A549 (cell line): Measurements from ENCODE around the gene NSD2. TPM values are rescaled to one million over a fixed set of nuclear protein-coding genes. Genes with fewer than 3 reads are reported as not detected.

Experiments used
- ATAC-seq, 2 experiments: fragments of 200-7000 bp in 1 of 2; fragments of >200 bp in 1 of 2; cut with Nextera tagmentation in 1 of 2; cut with Tn5 transposase in 1 of 2; 3 replicates each; pipeline versions ENCODE4 v1.8.0 to v1.9.1; 2018 to 2020; ENCODE audit warnings: mild to moderate bottlenecking in 1 of 2, moderate library complexity in 1 of 2
- CTCF ChIA-PET: fragments of 300-600 bp; sonication (Branson Sonifier 250); formaldehyde crosslinking; extraction: SDS; loops from one replicate; lab custom pipeline; 2021; ENCODE audit warnings: antibody characterized with exemption, inconsistent platforms; lab: Yijun Ruan, JAX
- POLR2A ChIA-PET: fragments of 350-600 bp; formaldehyde crosslinking; extraction: SDS; loops from one replicate; lab custom pipeline; 2021; ENCODE audit warnings: antibody characterized with exemption, inconsistent platforms; lab: Yijun Ruan, JAX
- DNase-seq, 2 experiments: peaks; one replicate each; pipeline versions ENCODE4 v3.0.0 to v3.0.0-alpha.2; 2011 to 2016; ENCODE audit warnings: low read depth in 1 of 2, low spot score in 1 of 2
- FAIRE-seq: peaks from 2 replicates; lab custom pipeline; 2011; peaks lifted over from hg19 to GRCh38; lab: Jason Lieb, UNC
- H3K27ac ChIP-seq, 2 experiments: fragments of >200 bp; sonication (Bioruptor Twin); formaldehyde crosslinking; 3 replicates each; pipeline ENCODE4 v1.5.1; 2016 to 2017
- H3K4me1 ChIP-seq: fragments of >200 bp; sonication (Bioruptor Twin); formaldehyde crosslinking; 3 replicates; pipeline ENCODE4 v1.6.1; 2016
- H3K4me2 ChIP-seq: fragments of >200 bp; sonication (Bioruptor Twin); formaldehyde crosslinking; 3 replicates; pipeline ENCODE4 v1.6.1; 2016
- H3K4me3 ChIP-seq: fragments of >200 bp; sonication (Bioruptor Twin); formaldehyde crosslinking; 3 replicates; pipeline ENCODE4 v1.5.1; 2016
- H3K9me3 ChIP-seq: fragments of >200 bp; sonication (Bioruptor Twin); formaldehyde crosslinking; 3 replicates; pipeline ENCODE4 v1.6.1; 2016
- BHLHE40 ChIP-seq: IDR thresholded peaks from 2 replicates; pipeline ENCODE4 v1.6.1; 2012; ENCODE audit warnings: low read depth, low read length, inconsistent platforms
- CBX2 ChIP-seq: fragments of 200-600 bp; sonication (generic); IDR thresholded peaks from 2 replicates; pipeline ENCODE4 v1.6.1; 2016; ENCODE audit warnings: low read depth, mild to moderate bottlenecking, borderline replicate concordance
- CBX8 ChIP-seq: fragments of 200-600 bp; sonication (generic); IDR thresholded peaks from 2 replicates; pipeline ENCODE4 v1.6.1; 2016
- CHD2 ChIP-seq: fragments of 150-350 bp; IDR thresholded peaks from 2 replicates; pipeline ENCODE4 v1.6.1; 2014; ENCODE audit warnings: low read length; ENCODE audit not compliant: partially characterized antibody
- ESRRA ChIP-seq: fragments of 150-350 bp; IDR thresholded peaks from 2 replicates; pipeline ENCODE4 v1.6.1; 2014; ENCODE audit warnings: mild to moderate bottlenecking, low read length, borderline replicate concordance
- FOXS1 ChIP-seq: fragments of 250-450 bp; sonication (Bioruptor Pico); IDR thresholded peaks from 2 replicates; pipeline ENCODE4 v1.5.0; 2020; ENCODE audit warnings: mild to moderate bottlenecking, moderate library complexity
- GATA3 ChIP-seq: IDR thresholded peaks from 2 replicates; pipeline ENCODE4 v1.6.1; 2012; ENCODE audit warnings: borderline replicate concordance
- HES2 ChIP-seq: fragments of >200 bp; sonication (Bioruptor Twin); formaldehyde crosslinking; IDR thresholded peaks from 2 replicates; pipeline ENCODE4 v1.6.1; 2016
- HEYL ChIP-seq: fragments of 250-450 bp; sonication (Bioruptor Pico); IDR thresholded peaks from 2 replicates; pipeline ENCODE4 v1.8.0; 2021; ENCODE audit warnings: mild to moderate bottlenecking, moderate library complexity
- HOXB13 ChIP-seq: fragments of 250-450 bp; sonication (Bioruptor Pico); IDR thresholded peaks from 2 replicates; pipeline ENCODE4 v1.5.0; 2020; ENCODE audit warnings: low read depth, mild to moderate bottlenecking, moderate library complexity
- HOXB5 ChIP-seq: fragments of 250-450 bp; sonication (Bioruptor Pico); IDR thresholded peaks from 2 replicates; pipeline ENCODE4 v1.5.0; 2020; ENCODE audit warnings: mild to moderate bottlenecking, moderate library complexity
- JUN ChIP-seq, 2 experiments: fragments of >200 bp; sonication (Bioruptor Twin); formaldehyde crosslinking; IDR thresholded peaks; 2 replicates in 1 of 2; 3 replicates in 1 of 2; pipeline ENCODE4 v1.6.1; 2016 to 2017
- KDM5A ChIP-seq: fragments of 200-600 bp; sonication (generic); IDR thresholded peaks from 2 replicates; pipeline ENCODE4 v1.6.1; 2016; ENCODE audit warnings: antibody characterized with exemption, mild to moderate bottlenecking
- MAFK ChIP-seq: fragments of 450-650 bp; IDR thresholded peaks from 2 replicates; pipeline ENCODE4 v1.6.1; 2014; ENCODE audit not compliant: partially characterized antibody
- MAZ ChIP-seq: fragments of 150-350 bp; IDR thresholded peaks from 2 replicates; pipeline ENCODE4 v1.6.1; 2014; ENCODE audit warnings: antibody characterized with exemption, low read depth, low read length, borderline replicate concordance
- NFE2L2 ChIP-seq: fragments of 150-350 bp; conservative IDR thresholded peaks from 2 replicates; pipeline ENCODE4 v1.6.1; 2014; ENCODE audit warnings: low read length
- NPAS2 ChIP-seq: fragments of 250-450 bp; sonication (Bioruptor Pico); IDR thresholded peaks from 2 replicates; pipeline ENCODE4 v1.8.0; 2022; ENCODE audit warnings: mild to moderate bottlenecking, moderate library complexity, borderline replicate concordance
- NR3C1 ChIP-seq: fragments of >200 bp; sonication (Bioruptor Twin); formaldehyde crosslinking; IDR thresholded peaks from 3 replicates; pipeline ENCODE4 v1.6.1; 2017
- POLR2AphosphoS2 ChIP-seq: conservative IDR thresholded peaks from 2 replicates; pipeline ENCODE4 v1.6.1; 2012; ENCODE audit warnings: low read length, improper control_type of control experiment, inconsistent platforms
- RAD21 ChIP-seq, 2 experiments: fragments of >200 bp in 1 of 2; sonication (Bioruptor Twin) in 1 of 2; formaldehyde crosslinking in 1 of 2; IDR thresholded peaks in 1 of 2; conservative IDR thresholded peaks in 1 of 2; 2 replicates in 1 of 2; 3 replicates in 1 of 2; pipeline ENCODE4 v1.6.1; 2012 to 2018; ENCODE audit warnings: inconsistent platforms in 1 of 2
- RCOR1 ChIP-seq: fragments of 150-350 bp; IDR thresholded peaks from 2 replicates; pipeline ENCODE4 v1.6.1; 2014; ENCODE audit warnings: antibody characterized with exemption, low read length, low read depth
- RFX5 ChIP-seq: fragments of 450-650 bp; IDR thresholded peaks from 2 replicates; pipeline ENCODE4 v1.7.1; 2014; ENCODE audit warnings: antibody characterized with exemption, mild to moderate bottlenecking, moderate library complexity
- SMC3 ChIP-seq: fragments of >200 bp; sonication (Bioruptor Twin); formaldehyde crosslinking; IDR thresholded peaks from 3 replicates; pipeline ENCODE4 v1.6.1; 2018; ENCODE audit warnings: inconsistent platforms
- WGBS: methylation state at CpG from one replicate; pipeline ENCODE4 v1.1.6; 2017; ENCODE audit errors: missing lambda C conversion rate; 5-methylcytosine and 5-hydroxymethylcytosine counted together
- polyA plus RNA-seq, 4 experiments: library from polyadenylated mRNA; depleted of rRNA in 3 of 4; stranded (reverse); fragments of >200 nt; fragmentation: RNase III in 1 of 4; extraction: RNeasy Plus Mini Kit Qiagen cat#74134 plus additional on column Dnase treatment in 1 of 4; gene quantifications; 2 replicates in 3 of 4; 3 replicates in 1 of 4; pipeline ENCODE4 v1.2.3, GENCODE V29; 2011 to 2017
- TF ChIP-seq, protein P1 (sequence below): IDR thresholded peaks from 2 replicates; pipeline ENCODE4 v1.6.1; 2012
- TF ChIP-seq, protein P2 (sequence below): fragments of 150-350 bp; IDR thresholded peaks from 2 replicates; pipeline ENCODE4 v1.6.1; 2014; ENCODE audit warnings: low read depth, mild to moderate bottlenecking, low read length
- TF ChIP-seq, protein P3 (sequence below): IDR thresholded peaks from 2 replicates; pipeline ENCODE4 v1.6.1; 2012

NSD2 gene
- polyA plus RNA-seq, 2 of the 4 experiments (the other 2 are of a cell fraction): 43.8 to 49.3 TPM

GRCh38 chr4:1932736-1933135, 61.5 kb downstream of the NSD2 start:
- H3K4me1 ChIP-seq: 0 out of 3 replicates have a peak, but pooled peaks cover 8% of the 10 kb centered on the region
- H3K4me2 ChIP-seq: no peak overlapping the region
- POLR2A ChIA-PET: no interaction called here
- ATAC-seq (peak in 1 of 2 experiments; percentile 23; a peak in 1 of 6 replicates), FAIRE-seq (no peak), DNase-seq (no peak)
- H3K9me3 ChIP-seq: no peaks in the 10 kb centered on the region
- no peak overlapping the region for H3K4me3 ChIP-seq
- no peak for TF ChIP-seq NR3C1
- TF ChIP-seq BHLHE40: no peak
- TF ChIP-seq CBX2: no peak
- no peak for TF ChIP-seq MAZ
- TF ChIP-seq GATA3: no peak
- TF ChIP-seq HES2: no peak
- no peak for TF ChIP-seq NFE2L2
- TF ChIP-seq JUN (IDR thresholded peaks at IDR 0.05): no peak
- no peak for TF ChIP-seq FOXS1 (CRISPR knock-in tag)
- no peak for TF ChIP-seq NPAS2 (CRISPR knock-in tag)
- no peak for TF ChIP-seq CBX8
- TF ChIP-seq, protein P1, sequence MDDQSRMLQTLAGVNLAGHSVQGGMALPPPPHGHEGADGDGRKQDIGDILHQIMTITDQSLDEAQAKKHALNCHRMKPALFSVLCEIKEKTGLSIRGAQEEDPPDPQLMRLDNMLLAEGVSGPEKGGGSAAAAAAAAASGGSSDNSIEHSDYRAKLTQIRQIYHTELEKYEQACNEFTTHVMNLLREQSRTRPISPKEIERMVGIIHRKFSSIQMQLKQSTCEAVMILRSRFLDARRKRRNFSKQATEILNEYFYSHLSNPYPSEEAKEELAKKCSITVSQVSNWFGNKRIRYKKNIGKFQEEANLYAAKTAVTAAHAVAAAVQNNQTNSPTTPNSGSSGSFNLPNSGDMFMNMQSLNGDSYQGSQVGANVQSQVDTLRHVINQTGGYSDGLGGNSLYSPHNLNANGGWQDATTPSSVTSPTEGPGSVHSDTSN: no peak
- TF ChIP-seq HOXB13: no peak
- no peak for TF ChIP-seq RFX5
- no peak for TF ChIP-seq HEYL (CRISPR knock-in tag)
- TF ChIP-seq, protein P2, sequence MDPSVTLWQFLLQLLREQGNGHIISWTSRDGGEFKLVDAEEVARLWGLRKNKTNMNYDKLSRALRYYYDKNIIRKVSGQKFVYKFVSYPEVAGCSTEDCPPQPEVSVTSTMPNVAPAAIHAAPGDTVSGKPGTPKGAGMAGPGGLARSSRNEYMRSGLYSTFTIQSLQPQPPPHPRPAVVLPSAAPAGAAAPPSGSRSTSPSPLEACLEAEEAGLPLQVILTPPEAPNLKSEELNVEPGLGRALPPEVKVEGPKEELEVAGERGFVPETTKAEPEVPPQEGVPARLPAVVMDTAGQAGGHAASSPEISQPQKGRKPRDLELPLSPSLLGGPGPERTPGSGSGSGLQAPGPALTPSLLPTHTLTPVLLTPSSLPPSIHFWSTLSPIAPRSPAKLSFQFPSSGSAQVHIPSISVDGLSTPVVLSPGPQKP: no peak
- TF ChIP-seq HOXB5 (CRISPR knock-in tag): no peak
- TF ChIP-seq SMC3: no peak
- TF ChIP-seq POLR2AphosphoS2: no peak
- 92% methylated on average over 11 of the region's 13 CpGs for WGBS
- CTCF ChIA-PET: interaction anchor here (1.1 kb wide), 1 partner anchor 10 kb away, joined by 3 read pairs; no protein-coding TSS in a partner anchor
- H3K27ac ChIP-seq: no peak overlapping the region

GRCh38 chr4:1933700-1934099, 62.5 kb downstream of the NSD2 start:
- FAIRE-seq (no peak), DNase-seq (no peak), ATAC-seq (no peak)
- ChIA-PET CTCF (no interaction called here), POLR2A (no interaction called here)
- no peaks in the 10 kb centered on the region for H3K4me1 ChIP-seq
- no peak overlapping the region for H3K4me3 ChIP-seq
- no peak overlapping the region for H3K27ac ChIP-seq
- no peaks in the 10 kb centered on the region for H3K9me3 ChIP-seq
- no peak for TF ChIP-seq HES2
- TF ChIP-seq CHD2: no peak
- no peak for TF ChIP-seq RCOR1
- no peak for TF ChIP-seq POLR2AphosphoS2
- TF ChIP-seq, protein P3, sequence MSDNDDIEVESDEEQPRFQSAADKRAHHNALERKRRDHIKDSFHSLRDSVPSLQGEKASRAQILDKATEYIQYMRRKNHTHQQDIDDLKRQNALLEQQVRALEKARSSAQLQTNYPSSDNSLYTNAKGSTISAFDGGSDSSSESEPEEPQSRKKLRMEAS: no peak
- TF ChIP-seq RAD21 (conservative IDR thresholded peaks at IDR 0.05 in 1 of 2, IDR thresholded peaks at IDR 0.05 in 1 of 2): no peak
- no peak for TF ChIP-seq MAFK
- no peak for TF ChIP-seq CBX8
- TF ChIP-seq ESRRA: no peak
- no peak for TF ChIP-seq KDM5A
- TF ChIP-seq NR3C1: no peak
- 90% methylated on average over 3 of the region's 3 CpGs for WGBS
- no peak overlapping the region for H3K4me2 ChIP-seq
